GM20000 (cell line): Measurements from ENCODE around the gene RAP2A.

Source experiments
- DNase-seq: peaks from one replicate; pipeline ENCODE4 v3.0.0; 2012; ENCODE audit warnings: low spot score
- CTCF ChIP-seq: IDR thresholded peaks from 2 replicates; pipeline ENCODE4 v1.5.1; 2012; ENCODE audit warnings: mild to moderate bottlenecking, control low read depth; ENCODE audit errors: extremely low read depth, missing control alignments

The RAP2A gene

GRCh38 chr13:97438856-97439595 lies 5.1 kb downstream of the RAP2A start:
- no peak for DNase-seq
- no peak for TF ChIP-seq CTCF

DNA sequence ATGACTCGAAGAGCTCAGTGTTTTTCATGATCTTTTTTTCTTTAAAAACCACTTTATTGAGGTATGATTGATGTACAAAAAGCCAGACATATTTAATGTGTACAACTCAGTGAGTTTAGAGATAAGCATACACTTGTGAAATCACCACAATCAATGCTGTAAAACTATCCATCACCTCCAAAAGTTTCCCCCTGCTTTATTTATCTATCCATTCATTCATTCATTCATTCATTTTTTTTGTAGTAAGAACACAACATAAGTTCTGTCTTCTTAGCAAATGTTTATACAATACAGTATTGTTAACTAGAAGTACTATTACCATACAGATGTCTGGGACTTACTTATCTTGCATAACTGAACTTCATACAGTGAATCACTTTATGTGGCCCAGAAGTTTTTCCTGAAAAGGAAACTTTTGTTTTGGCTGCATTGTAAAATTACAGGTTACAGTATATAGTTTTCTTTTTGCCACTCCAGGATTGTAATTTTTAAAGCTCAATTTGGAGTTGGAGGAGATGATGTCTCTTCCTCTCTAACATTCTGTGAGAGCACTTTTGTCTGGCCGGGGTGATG lies 6.7 kb downstream of the RAP2A start:
- TF ChIP-seq CTCF, result no peak
- no peak for DNase-seq

DNA sequence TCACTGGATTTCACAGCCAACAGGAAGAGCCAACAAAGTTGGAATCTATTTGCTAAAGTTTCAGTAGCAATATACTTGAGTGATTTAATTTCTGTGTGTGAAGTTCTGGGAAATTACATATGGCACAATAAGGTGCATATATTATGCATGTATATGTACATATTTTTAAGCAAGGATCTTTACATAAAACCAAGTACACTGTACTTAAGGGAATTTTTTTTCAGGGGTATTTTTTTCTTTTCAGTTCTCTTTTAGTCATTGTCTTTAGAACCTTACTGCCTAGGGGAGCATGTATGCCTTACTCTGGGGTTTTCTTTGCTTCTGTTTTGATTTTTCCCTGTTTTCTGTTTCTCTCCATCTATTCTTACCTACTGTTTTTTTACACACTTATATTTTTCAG lies 7.4 kb downstream of the RAP2A start:
- no peak for DNase-seq
- TF ChIP-seq CTCF, result no peak

DNA sequence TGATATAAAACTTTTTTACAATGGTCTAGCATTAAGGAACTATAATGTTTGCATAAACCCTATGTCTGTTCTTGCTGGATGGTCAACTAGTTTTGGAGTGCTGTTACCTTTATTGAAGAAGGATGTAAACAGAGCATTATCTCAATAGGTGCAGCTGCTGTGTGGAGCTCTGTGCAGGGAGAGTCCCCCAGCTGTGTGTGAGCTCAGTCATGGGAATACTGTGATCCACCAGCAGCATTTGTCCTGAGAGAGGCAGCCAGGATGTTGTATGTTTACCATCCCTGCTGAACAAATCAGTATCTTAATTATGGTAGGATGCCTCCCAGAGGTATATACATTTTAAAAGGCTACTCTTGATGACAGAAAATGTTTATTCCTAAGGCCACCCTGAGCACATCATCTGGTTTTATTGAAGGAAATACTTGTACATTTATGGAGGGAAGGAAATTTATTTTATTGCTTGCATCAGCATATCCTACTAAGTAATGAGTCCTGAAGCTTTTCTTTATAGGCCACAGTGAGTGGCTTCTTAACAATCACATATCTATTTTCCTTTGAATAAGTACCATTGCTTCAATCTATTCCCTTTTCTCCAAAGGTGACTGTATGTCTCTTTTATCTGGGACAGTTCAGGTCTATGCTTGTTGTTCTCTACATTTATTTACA lies 11.7 kb downstream of the RAP2A start:
- no peak for DNase-seq
- TF ChIP-seq CTCF, result no peak

- DNase-seq, result no peak
- TF ChIP-seq CTCF, result no peak
Measured at GRCh38 chr13:97446448-97446847, 12.5 kb downstream of the RAP2A start.

GRCh38 chr13:97448503-97449251 lies 14.7 kb downstream of the RAP2A start:
- TF ChIP-seq CTCF, result no peak
- no peak for DNase-seq

GRCh38 chr13:97454699-97455098 lies 20.7 kb downstream of the RAP2A start:
- TF ChIP-seq CTCF, result no peak
- DNase-seq, result no peak
